ENCODE results near the gene KRT82. TPM values are rescaled to one million over a fixed set of nuclear protein-coding genes. Genes with fewer than 3 reads are reported as not detected.

KRT82 gene
- polyA plus RNA-seq, 1 of the 3 experiments (the other 2 are of a cell fraction): not detected

DNA sequence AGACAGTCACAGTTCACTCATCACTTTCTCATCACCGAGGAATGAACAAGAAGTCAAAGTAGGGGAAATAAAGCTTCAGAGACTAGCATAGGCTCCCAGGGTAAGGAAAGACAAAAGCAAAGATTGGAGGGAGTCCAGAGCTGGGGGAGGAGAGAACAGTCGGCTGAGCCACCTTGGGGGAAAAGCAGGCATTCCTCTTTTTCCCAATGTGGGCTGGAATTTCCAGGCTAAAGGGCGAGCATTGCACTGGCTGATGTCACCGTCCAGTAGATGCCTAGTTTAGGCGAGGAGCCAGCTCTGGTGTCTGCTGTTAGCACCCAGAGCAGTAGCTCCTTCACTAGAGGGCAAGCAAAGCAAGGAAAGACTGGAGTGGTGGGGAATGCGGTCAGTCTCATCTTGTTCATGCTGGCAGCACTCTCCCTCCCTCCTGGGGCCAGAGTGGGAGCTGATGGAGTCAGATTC is 36.5 kb upstream of the KRT82 start:
- no peaks in the 10 kb centered on the region for H3K9me3 ChIP-seq
- H2AFZ ChIP-seq (ENCODE audit: low read depth): no peak overlapping the region
- H3K9ac ChIP-seq: peak overlapping the region; percentile 2; the same call in 1 of the 2 replicates
- DNase-seq: no peak
- no peaks in the 10 kb centered on the region for H3K9me2 ChIP-seq
- H3F3A ChIP-seq (replicated peaks; ENCODE audit: insufficient read depth): peaks cover 23% of the 10 kb centered on the region
- H3K4me3 ChIP-seq (ENCODE audit: low read depth in 2 of 2, low read length in 1 of 2): no peak overlapping the region
- H3K4me1 ChIP-seq (ENCODE audit: control insufficient read depth in 1 of 2, insufficient read depth in 2 of 2, low read depth in 1 of 2, low read length in 1 of 2): peaks cover 0 to 13% of the 10 kb centered on the region in 2 experiments; a peak in 2 of 4 replicates
- no peaks in the 10 kb centered on the region for H3K36me3 ChIP-seq (replicated peaks in 1 of 2; ENCODE audit: control insufficient read depth in 1 of 2, insufficient read depth in 2 of 2, low read length in 1 of 2)
- H3K27ac ChIP-seq (ENCODE audit: low read depth in 2 of 2, low read length in 1 of 2): peak overlapping the region in 1 of 2 experiments; percentile 72; a peak in 2 of 4 replicates
- CTCF ChIA-PET: no interaction called here
- no peaks in the 10 kb centered on the region for H4K20me1 ChIP-seq (ENCODE audit: insufficient read depth)
- POLR2A ChIA-PET: no interaction called here
- H3K4me2 ChIP-seq: peak overlapping the region; percentile 38
- H3K27me3 ChIP-seq (ENCODE audit: insufficient read depth): peaks cover 17% of the 10 kb centered on the region; the same call in 1 of the 2 replicates
- no peaks in the 10 kb centered on the region for H3K79me2 ChIP-seq (ENCODE audit: insufficient read depth)
- WGBS (ENCODE audit: low lambda C conversion rate): 22% methylated on average over 6 of the region's 6 CpGs
- TF ChIP-seq NFIC (IDR thresholded peaks at IDR 0.05; ENCODE audit: borderline replicate concordance) (0 out of 2 replicates have a peak, but pooled peaks have one; percentile 20), POLR2AphosphoS5 (IDR thresholded peaks at IDR 0.05; ENCODE audit: low read depth, low read length) (no peak)
- TF ChIP-seq, protein P1, sequence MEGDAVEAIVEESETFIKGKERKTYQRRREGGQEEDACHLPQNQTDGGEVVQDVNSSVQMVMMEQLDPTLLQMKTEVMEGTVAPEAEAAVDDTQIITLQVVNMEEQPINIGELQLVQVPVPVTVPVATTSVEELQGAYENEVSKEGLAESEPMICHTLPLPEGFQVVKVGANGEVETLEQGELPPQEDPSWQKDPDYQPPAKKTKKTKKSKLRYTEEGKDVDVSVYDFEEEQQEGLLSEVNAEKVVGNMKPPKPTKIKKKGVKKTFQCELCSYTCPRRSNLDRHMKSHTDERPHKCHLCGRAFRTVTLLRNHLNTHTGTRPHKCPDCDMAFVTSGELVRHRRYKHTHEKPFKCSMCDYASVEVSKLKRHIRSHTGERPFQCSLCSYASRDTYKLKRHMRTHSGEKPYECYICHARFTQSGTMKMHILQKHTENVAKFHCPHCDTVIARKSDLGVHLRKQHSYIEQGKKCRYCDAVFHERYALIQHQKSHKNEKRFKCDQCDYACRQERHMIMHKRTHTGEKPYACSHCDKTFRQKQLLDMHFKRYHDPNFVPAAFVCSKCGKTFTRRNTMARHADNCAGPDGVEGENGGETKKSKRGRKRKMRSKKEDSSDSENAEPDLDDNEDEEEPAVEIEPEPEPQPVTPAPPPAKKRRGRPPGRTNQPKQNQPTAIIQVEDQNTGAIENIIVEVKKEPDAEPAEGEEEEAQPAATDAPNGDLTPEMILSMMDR (IDR thresholded peaks at IDR 0.05): peak; percentile 21

DNA sequence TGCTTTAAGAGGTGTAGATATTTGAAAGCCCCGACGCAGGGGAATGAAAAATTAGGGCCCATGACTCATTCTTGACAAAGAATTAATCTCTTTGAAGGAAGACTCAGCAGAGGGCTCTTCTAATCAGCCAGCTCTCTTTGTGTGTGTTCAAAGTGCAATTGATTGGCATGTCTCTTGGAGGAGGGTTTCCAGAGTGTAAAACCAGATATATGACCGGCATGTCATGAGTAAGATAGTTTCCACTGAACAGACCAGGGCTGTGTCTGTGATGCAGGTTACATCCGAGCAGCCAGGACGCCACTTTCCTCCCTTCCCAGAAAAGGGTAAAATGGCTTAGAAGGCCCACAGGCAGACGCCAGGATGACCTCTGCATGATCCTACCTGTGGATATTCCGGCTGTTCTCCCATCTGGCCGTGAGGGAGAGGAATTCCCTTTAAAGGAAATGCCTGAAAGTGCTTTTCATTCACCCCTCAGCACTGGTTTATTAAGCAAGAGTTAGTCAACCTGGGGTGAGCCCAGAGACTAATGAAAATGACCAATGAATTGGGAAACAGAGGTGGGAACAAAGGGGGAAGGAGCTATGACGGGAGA is 35.3 kb upstream of the KRT82 start:
- POLR2A ChIA-PET: no interaction called here
- WGBS (ENCODE audit: low lambda C conversion rate): 28% methylated on average over 9 of the region's 9 CpGs
- Histone ChIP-seq H3K4me2 (peak overlapping the region; percentile 38), H3K9me2 (no peaks in the 10 kb centered on the region), H3K4me3 (ENCODE audit: low read depth in 2 of 2, low read length in 1 of 2) (no peak overlapping the region), H4K20me1 (ENCODE audit: insufficient read depth) (no peaks in the 10 kb centered on the region), H3K79me2 (ENCODE audit: insufficient read depth) (no peaks in the 10 kb centered on the region), H3F3A (replicated peaks; ENCODE audit: insufficient read depth) (peaks cover 23% of the 10 kb centered on the region), H3K4me1 (ENCODE audit: control insufficient read depth in 1 of 2, insufficient read depth in 2 of 2, low read depth in 1 of 2, low read length in 1 of 2) (peaks cover 0 to 13% of the 10 kb centered on the region in 2 experiments; a peak in 2 of 4 replicates), H3K9ac (peak overlapping the region; percentile 44), H3K27me3 (ENCODE audit: insufficient read depth) (peaks cover 9% of the 10 kb centered on the region; the same call in 1 of the 2 replicates), H3K9me3 (no peaks in the 10 kb centered on the region), H3K36me3 (replicated peaks in 1 of 2; ENCODE audit: control insufficient read depth in 1 of 2, insufficient read depth in 2 of 2, low read length in 1 of 2) (no peaks in the 10 kb centered on the region), H2AFZ (ENCODE audit: low read depth) (peak overlapping the region; percentile 12; the same call in 1 of the 2 replicates), H3K27ac (ENCODE audit: low read depth in 2 of 2, low read length in 1 of 2) (peak overlapping the region in 1 of 2 experiments; percentile 72; a peak in 2 of 4 replicates)
- CTCF ChIA-PET: interaction anchor here (1.0 kb wide), 1 partner anchor 305 kb away, joined by 3 read pairs; no protein-coding TSS in a partner anchor
- DNase-seq: no peak
- TF ChIP-seq RXRA (IDR thresholded peaks at IDR 0.05; ENCODE audit: borderline replicate concordance, low read depth): no peak
- no peak for TF ChIP-seq RAD21 (IDR thresholded peaks at IDR 0.05; ENCODE audit: low read length)
- TF ChIP-seq SIN3A (IDR thresholded peaks at IDR 0.05; ENCODE audit: borderline replicate concordance, low read depth, low read length): no peak
- no peak for TF ChIP-seq YY1 (IDR thresholded peaks at IDR 0.05; ENCODE audit: low read depth)
- TF ChIP-seq CHD2 (IDR thresholded peaks at IDR 0.05; ENCODE audit: low read length, partially characterized antibody): no peak
- no peak for TF ChIP-seq FOSL2 (IDR thresholded peaks at IDR 0.05; ENCODE audit: borderline replicate concordance, low read depth)
- TF ChIP-seq, protein P2, sequence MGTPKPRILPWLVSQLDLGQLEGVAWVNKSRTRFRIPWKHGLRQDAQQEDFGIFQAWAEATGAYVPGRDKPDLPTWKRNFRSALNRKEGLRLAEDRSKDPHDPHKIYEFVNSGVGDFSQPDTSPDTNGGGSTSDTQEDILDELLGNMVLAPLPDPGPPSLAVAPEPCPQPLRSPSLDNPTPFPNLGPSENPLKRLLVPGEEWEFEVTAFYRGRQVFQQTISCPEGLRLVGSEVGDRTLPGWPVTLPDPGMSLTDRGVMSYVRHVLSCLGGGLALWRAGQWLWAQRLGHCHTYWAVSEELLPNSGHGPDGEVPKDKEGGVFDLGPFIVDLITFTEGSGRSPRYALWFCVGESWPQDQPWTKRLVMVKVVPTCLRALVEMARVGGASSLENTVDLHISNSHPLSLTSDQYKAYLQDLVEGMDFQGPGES (IDR thresholded peaks at IDR 0.05; ENCODE audit: low read depth, low read length): no peak
- no peak for TF ChIP-seq TEAD4 (IDR thresholded peaks at IDR 0.05; ENCODE audit: borderline replicate concordance, insufficient read depth)
- no peak for TF ChIP-seq JUND (IDR thresholded peaks at IDR 0.05)
- TF ChIP-seq ELF1 (IDR thresholded peaks at IDR 0.05): no peak
- TF ChIP-seq, protein P3, sequence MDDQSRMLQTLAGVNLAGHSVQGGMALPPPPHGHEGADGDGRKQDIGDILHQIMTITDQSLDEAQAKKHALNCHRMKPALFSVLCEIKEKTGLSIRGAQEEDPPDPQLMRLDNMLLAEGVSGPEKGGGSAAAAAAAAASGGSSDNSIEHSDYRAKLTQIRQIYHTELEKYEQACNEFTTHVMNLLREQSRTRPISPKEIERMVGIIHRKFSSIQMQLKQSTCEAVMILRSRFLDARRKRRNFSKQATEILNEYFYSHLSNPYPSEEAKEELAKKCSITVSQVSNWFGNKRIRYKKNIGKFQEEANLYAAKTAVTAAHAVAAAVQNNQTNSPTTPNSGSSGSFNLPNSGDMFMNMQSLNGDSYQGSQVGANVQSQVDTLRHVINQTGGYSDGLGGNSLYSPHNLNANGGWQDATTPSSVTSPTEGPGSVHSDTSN (IDR thresholded peaks at IDR 0.05): no peak
- TF ChIP-seq NRF1 (IDR thresholded peaks at IDR 0.05; ENCODE audit: low read depth, low read length): no peak

Data from SK-N-SH (cell line).